Measurements from ENCODE around the gene PTH1R.
A peak's percentile ranks its signal among the peaks of the same experiment; 100 is the strongest.

PTH1R gene

GRCh38 chr3:46942481-46943236 lies 65.1 kb downstream of the PTH1R start:
- TF ChIP-seq GATA2 (IDR thresholded peaks at IDR 0.05; ENCODE audit: low read depth, low read length), result no peak
- TF ChIP-seq GATA3 (IDR thresholded peaks at IDR 0.05; ENCODE audit: low read depth, low read length), result no peak

- 0 out of 2 replicates have a peak, but pooled peaks have one; percentile 21 for TF ChIP-seq GATA2 (IDR thresholded peaks at IDR 0.05; ENCODE audit: low read depth, low read length)
- TF ChIP-seq GATA3 (IDR thresholded peaks at IDR 0.05; ENCODE audit: low read depth, low read length), result no peak
Observed at GRCh38 chr3:46943237-46944187, 66.0 kb downstream of the PTH1R start.

GRCh38 chr3:46944191-46944590 lies 66.7 kb downstream of the PTH1R start:
- TF ChIP-seq GATA3 (IDR thresholded peaks at IDR 0.05; ENCODE audit: low read depth, low read length), result no peak
- TF ChIP-seq GATA2 (IDR thresholded peaks at IDR 0.05; ENCODE audit: low read depth, low read length), result no peak

- TF ChIP-seq GATA3 (IDR thresholded peaks at IDR 0.05; ENCODE audit: low read depth, low read length) (no peak), GATA2 (IDR thresholded peaks at IDR 0.05; ENCODE audit: low read depth, low read length) (no peak)
Observed at GRCh38 chr3:46946416-46946815, 68.9 kb downstream of the PTH1R start.

- TF ChIP-seq GATA3 (IDR thresholded peaks at IDR 0.05; ENCODE audit: low read depth, low read length) (no peak; the same call in none of the 2 replicates), GATA2 (IDR thresholded peaks at IDR 0.05; ENCODE audit: low read depth, low read length) (peak; percentile 96)
Observed at GRCh38 chr3:46946856-46947545, 69.5 kb downstream of the PTH1R start.

- no peak for TF ChIP-seq GATA3 (IDR thresholded peaks at IDR 0.05; ENCODE audit: low read depth, low read length)
- no peak for TF ChIP-seq GATA2 (IDR thresholded peaks at IDR 0.05; ENCODE audit: low read depth, low read length)
Observed at GRCh38 chr3:46947546-46947901, 70.0 kb downstream of the PTH1R start.

- TF ChIP-seq GATA2 (IDR thresholded peaks at IDR 0.05; ENCODE audit: low read depth, low read length) (peak; percentile 95), GATA3 (IDR thresholded peaks at IDR 0.05; ENCODE audit: low read depth, low read length) (peak; percentile 58; the same call in 1 of the 2 replicates)
Observed at GRCh38 chr3:46947981-46948791, 70.7 kb downstream of the PTH1R start.

GRCh38 chr3:46948830-46949671 lies 71.5 kb downstream of the PTH1R start:
- no peak for TF ChIP-seq GATA3 (IDR thresholded peaks at IDR 0.05; ENCODE audit: low read depth, low read length)
- TF ChIP-seq GATA2 (IDR thresholded peaks at IDR 0.05; ENCODE audit: low read depth, low read length), result no peak

- TF ChIP-seq GATA2 (IDR thresholded peaks at IDR 0.05; ENCODE audit: low read depth, low read length) (no peak), GATA3 (IDR thresholded peaks at IDR 0.05; ENCODE audit: low read depth, low read length) (no peak)
Observed at GRCh38 chr3:46950177-46950576, 72.7 kb downstream of the PTH1R start.

- TF ChIP-seq GATA2 (IDR thresholded peaks at IDR 0.05; ENCODE audit: low read depth, low read length), result no peak
- no peak for TF ChIP-seq GATA3 (IDR thresholded peaks at IDR 0.05; ENCODE audit: low read depth, low read length)
Observed at GRCh38 chr3:46950650-46951241, 73.2 kb downstream of the PTH1R start.

GRCh38 chr3:46952813-46953212 lies 75.3 kb downstream of the PTH1R start:
- no peak for TF ChIP-seq GATA3 (IDR thresholded peaks at IDR 0.05; ENCODE audit: low read depth, low read length)
- TF ChIP-seq GATA2 (IDR thresholded peaks at IDR 0.05; ENCODE audit: low read depth, low read length), result no peak

All from SH-SY5Y (cell line).